Measurements from ENCODE around the gene SIK3. TPM values are rescaled to one million over a fixed set of nuclear protein-coding genes. Genes with fewer than 3 reads are reported as not detected.
A peak's percentile ranks its signal among the peaks of the same experiment; 100 is the strongest.

Gene SIK3
- total and polyA plus RNA-seq, 11 donors = 11.8 to 67.4 (median 38.1) TPM

- no peaks in the 10 kb centered on the region for H3K27me3 ChIP-seq
- TF ChIP-seq CTCF (IDR thresholded peaks at IDR 0.05) = no peak
- TF ChIP-seq POLR2A (IDR thresholded peaks at IDR 0.05) = no peak
- H3K36me3 ChIP-seq = no peaks in the 10 kb centered on the region
- no peaks in the 10 kb centered on the region for H3K9me3 ChIP-seq
- intact Hi-C loops (cut with DNase I) = no loop called here
- no peak overlapping the region for H3K4me3 ChIP-seq
- peaks cover 0 to 30% (median 3%) of the 10 kb centered on the region in 12 donors for H3K4me1 ChIP-seq
- DNase-seq (no peak), ATAC-seq (no peak)
- WGBS, 4 donors = 92 to 94% (median 93%) methylated on average over 14 of the region's 14 CpGs
- H3K27ac ChIP-seq = no peak overlapping the region
Observed at GRCh38 chr11:117010808-117011540, 87.3 kb downstream of the SIK3 start.

- no peak overlapping the region for H3K27ac ChIP-seq
- 51 to 83% (median 76%) methylated on average over 3 of the region's 3 CpGs for WGBS, 4 donors
- ATAC-seq = no peak
Observed at GRCh38 chr11:117009905-117010605, 88.2 kb downstream of the SIK3 start.

DNA sequence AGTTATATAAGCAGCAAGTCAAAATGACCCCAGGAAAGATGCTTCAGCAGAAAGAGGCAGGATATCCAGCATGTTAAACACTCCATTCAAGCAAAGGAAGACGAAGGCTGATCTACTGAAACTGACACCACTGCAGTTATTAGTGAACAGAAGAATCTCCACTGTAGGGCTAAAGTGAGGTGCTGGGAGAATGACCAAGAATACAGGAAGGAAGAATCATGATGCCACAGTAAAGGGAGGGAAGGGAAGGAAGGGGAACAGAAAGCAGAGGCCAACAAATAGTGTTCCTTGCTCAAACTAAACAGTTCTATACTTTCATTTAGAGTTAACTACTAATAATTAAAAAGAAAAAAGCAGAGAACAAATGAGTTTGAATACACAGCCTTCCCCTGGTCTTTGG, 92.5 kb downstream of the SIK3 start:
- DNase-seq = no peak
- H3K36me3 ChIP-seq = peaks cover 0 to 2% (median 0%) of the 10 kb centered on the region in 9 donors
- intact Hi-C loops (cut with DNase I) = no loop called here
- H3K9me3 ChIP-seq = no peaks in the 10 kb centered on the region
- peak overlapping the region in 1 of 12 donors; percentile 27 for H3K27ac ChIP-seq
- H3K4me3 ChIP-seq = no peak overlapping the region
- no peaks in the 10 kb centered on the region for H3K27me3 ChIP-seq
- H3K4me1 ChIP-seq = peaks cover 0 to 67% (median 13%) of the 10 kb centered on the region in 12 donors
- WGBS, 4 donors = 80 to 88% (median 85%) methylated on average over 1 of the region's 1 CpG
- peak in 2 of 4 donors; percentile 50 for ATAC-seq
- TF ChIP-seq CTCF (IDR thresholded peaks at IDR 0.05) (no peak), POLR2A (IDR thresholded peaks at IDR 0.05) (no peak)

More at GRCh38 chr11:117009905-117010605, 88.2 kb downstream of the SIK3 start:
- Histone ChIP-seq H3K4me3 (no peak overlapping the region), H3K4me1 (peaks cover 0 to 33% (median 4%) of the 10 kb centered on the region in 12 donors), H3K27me3 (no peaks in the 10 kb centered on the region), H3K36me3 (no peaks in the 10 kb centered on the region), H3K9me3 (no peaks in the 10 kb centered on the region)
- intact Hi-C loops (cut with DNase I) = no loop called here
- DNase-seq = no peak
- TF ChIP-seq CTCF (IDR thresholded peaks at IDR 0.05) = no peak
- no peak for TF ChIP-seq POLR2A (IDR thresholded peaks at IDR 0.05)

DNA sequence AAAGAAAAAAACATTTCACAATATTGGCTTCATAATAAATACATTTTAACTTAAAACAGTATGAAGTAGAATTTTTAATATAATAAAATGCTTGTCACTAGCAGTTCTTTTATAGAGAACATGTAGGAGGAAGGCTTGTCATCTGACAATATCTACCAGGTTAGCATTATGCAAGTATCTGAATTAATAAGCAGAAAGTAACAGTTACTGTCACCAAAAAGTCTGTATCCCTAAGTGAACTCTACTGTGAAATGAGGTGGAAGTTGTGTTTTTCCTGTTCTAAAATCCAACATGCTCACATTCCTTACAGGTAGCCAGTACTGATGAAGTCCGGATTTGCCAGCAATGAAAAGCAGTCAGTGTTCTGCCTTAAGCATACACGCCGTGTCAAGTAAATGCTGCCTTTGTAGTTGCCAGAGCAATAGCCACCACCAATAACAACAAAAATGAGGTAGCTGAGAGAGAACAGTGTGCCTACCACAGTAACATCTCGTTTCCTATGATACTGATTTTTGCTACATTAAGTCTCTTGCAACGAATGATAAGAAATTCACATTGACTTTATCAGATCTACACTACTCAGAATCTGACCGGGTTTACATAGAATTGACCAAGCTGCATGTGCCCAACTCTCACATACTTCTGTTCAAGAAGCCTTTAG, 95.5 kb downstream of the SIK3 start:
- H3K4me1 ChIP-seq = peaks cover 0 to 69% (median 18%) of the 10 kb centered on the region in 12 donors
- TF ChIP-seq CTCF (IDR thresholded peaks at IDR 0.05) (no peak), POLR2A (IDR thresholded peaks at IDR 0.05) (no peak)
- H3K27ac ChIP-seq = no peak overlapping the region
- peak in 3 of 4 donors; percentile 13 to 44 (median 36) for ATAC-seq
- H3K27me3 ChIP-seq = no peaks in the 10 kb centered on the region
- peaks cover 0 to 2% (median 0%) of the 10 kb centered on the region in 9 donors for H3K36me3 ChIP-seq
- 47 to 66% (median 54%) methylated on average over 6 of the region's 6 CpGs for WGBS, 4 donors
- DNase-seq = no peak
- H3K4me3 ChIP-seq = no peak overlapping the region
- H3K9me3 ChIP-seq = no peaks in the 10 kb centered on the region
- intact Hi-C loops (cut with DNase I) = no loop called here

Measured in heart left ventricle (tissue), 16 donors.